GM23338 (cell line): Measurements from ENCODE around the gene ADAM30. TPM values are rescaled to one million over a fixed set of nuclear protein-coding genes. Genes with fewer than 3 reads are reported as not detected.
A peak's percentile ranks its signal among the peaks of the same experiment; 100 is the strongest.

Experiments
- ATAC-seq: fragments of 200-7000 bp; cut with Tn5 transposase; 3 replicates; pipeline ENCODE4 v1.9.1; 2020
- DNase-seq: peaks from one replicate; pipeline ENCODE4 v3.0.0-alpha.2; 2015; ENCODE audit warnings: low spot score
- H2AFZ ChIP-seq: fragments of 200-600 bp; sonication (generic); 2 replicates; pipeline ENCODE4 v1.8.0; 2016; ENCODE audit warnings: antibody characterized with exemption, mild to moderate bottlenecking, moderate library complexity
- H3F3A ChIP-seq: fragments of 200-600 bp; sonication (generic); replicated peaks from 2 replicates; pipeline ENCODE4 v1.8.0; 2017; ENCODE audit warnings: antibody characterized with exemption, mixed run types, low read depth
- H3K27ac ChIP-seq: fragments of 200-600 bp; sonication (generic); 2 replicates; pipeline ENCODE4 v1.6.1; 2016; ENCODE audit warnings: low read depth
- H3K27me3 ChIP-seq: fragments of 200-600 bp; sonication (generic); 2 replicates; pipeline ENCODE4 v1.8.0; 2016; ENCODE audit warnings: mild to moderate bottlenecking, mixed run types, moderate library complexity; ENCODE audit not compliant: insufficient read depth
- H3K36me3 ChIP-seq: fragments of 200-600 bp; sonication (generic); 2 replicates; pipeline ENCODE4 v1.8.0; 2016; ENCODE audit warnings: mild to moderate bottlenecking; ENCODE audit not compliant: insufficient read depth
- H3K4me1 ChIP-seq: fragments of 200-600 bp; sonication (generic); 2 replicates; pipeline ENCODE4 v1.8.0; 2016; ENCODE audit warnings: mild to moderate bottlenecking, moderate library complexity; ENCODE audit not compliant: insufficient read depth
- H3K4me2 ChIP-seq: fragments of 200-600 bp; sonication (generic); 2 replicates; pipeline ENCODE4 v1.7.1; 2017; ENCODE audit warnings: mixed run types
- H3K4me3 ChIP-seq: fragments of 200-600 bp; sonication (generic); 2 replicates; pipeline ENCODE4 v1.6.1; 2016; ENCODE audit warnings: mixed run types
- H3K79me2 ChIP-seq: fragments of 200-600 bp; sonication (generic); replicated peaks from 2 replicates; pipeline ENCODE4 v1.8.0; 2017; ENCODE audit warnings: mild to moderate bottlenecking; ENCODE audit not compliant: insufficient read depth
- H3K9me2 ChIP-seq: fragments of 200-600 bp; sonication (generic); 2 replicates; pipeline ENCODE4 v1.8.0; 2017; ENCODE audit not compliant: insufficient read depth
- H4K20me1 ChIP-seq: fragments of 200-600 bp; sonication (generic); replicated peaks from 2 replicates; pipeline ENCODE4 v1.8.0; 2017; ENCODE audit warnings: mild to moderate bottlenecking; ENCODE audit not compliant: insufficient read depth
- H3K27ac Mint-ChIP-seq: 2 replicates; pipeline ENCODE4 v1.8.0; 2020; ENCODE audit warnings: inconsistent platforms, mild to moderate bottlenecking, moderate library complexity, mixed read lengths
- H3K27me3 Mint-ChIP-seq: 3 replicates; pipeline ENCODE4 v1.8.0; 2022; ENCODE audit warnings: low read depth, mild to moderate bottlenecking, moderate library complexity, mixed read lengths, inconsistent platforms; ENCODE audit not compliant: insufficient read depth, poor library complexity
- H3K36me3 Mint-ChIP-seq: 3 replicates; pipeline ENCODE4 v1.8.0; 2021; ENCODE audit warnings: low read depth, mild to moderate bottlenecking, inconsistent platforms, moderate library complexity, mixed read lengths
- H3K4me1 Mint-ChIP-seq: 3 replicates; pipeline ENCODE4 v1.8.0; 2020; ENCODE audit warnings: mild to moderate bottlenecking, inconsistent platforms, mixed read lengths
- H3K4me3 Mint-ChIP-seq: 3 replicates; pipeline ENCODE4 v1.8.0; 2021; ENCODE audit warnings: moderate library complexity, mild to moderate bottlenecking, inconsistent platforms, mixed read lengths
- H3K9me3 Mint-ChIP-seq: 3 replicates; pipeline ENCODE4 v1.8.0; 2020; ENCODE audit warnings: moderate library complexity, mild to moderate bottlenecking, inconsistent platforms, mixed read lengths
- CTCF ChIP-seq, 2 experiments: fragments of 200-600 bp in 1 of 2; sonication (generic) in 1 of 2; conservative IDR thresholded peaks; 2 replicates each; pipeline versions ENCODE4 v1.5.1 to v1.6.1; 2016 to 2017; ENCODE audit warnings: antibody characterized with exemption in 2 of 2, low read depth in 2 of 2, mild to moderate bottlenecking in 2 of 2, moderate library complexity in 1 of 2
- ETS1 ChIP-seq: IDR thresholded peaks from 2 replicates; pipeline ENCODE4 v1.6.1; 2016; ENCODE audit warnings: antibody characterized with exemption
- EZH2 ChIP-seq: fragments of 200-600 bp; sonication (generic); IDR thresholded peaks from one replicate; pipeline ENCODE4 v1.8.0; 2017; ENCODE audit warnings: antibody characterized with exemption, mild to moderate bottlenecking, low read depth; ENCODE audit not compliant: unreplicated experiment
- EZH2phosphoT487 ChIP-seq: fragments of 200-600 bp; sonication (generic); IDR thresholded peaks from one replicate; pipeline ENCODE4 v1.8.1; 2018; ENCODE audit warnings: antibody characterized with exemption; ENCODE audit not compliant: unreplicated experiment
- JUNB ChIP-seq: IDR thresholded peaks from one replicate; pipeline ENCODE4 v1.6.1; 2016; ENCODE audit warnings: antibody characterized with exemption; ENCODE audit not compliant: unreplicated experiment
- NANOG ChIP-seq: IDR thresholded peaks from 2 replicates; pipeline ENCODE4 v1.6.1; 2016; ENCODE audit warnings: antibody characterized with exemption, borderline replicate concordance
- POLR2AphosphoS5 ChIP-seq: IDR thresholded peaks from 2 replicates; pipeline ENCODE4 v1.6.1; 2016; ENCODE audit warnings: antibody characterized with exemption, low read depth
- STAT1 ChIP-seq: IDR thresholded peaks from one replicate; pipeline ENCODE4 v1.6.1; 2016; ENCODE audit warnings: antibody characterized with exemption; ENCODE audit not compliant: unreplicated experiment
- ZNF114 ChIP-seq: fragments of 250-450 bp; sonication (Bioruptor Pico); IDR thresholded peaks from 2 replicates; pipeline ENCODE4 v1.5.0; 2020; ENCODE audit warnings: mild to moderate bottlenecking, moderate library complexity
- ZNF331 ChIP-seq: fragments of 250-450 bp; sonication (Bioruptor Pico); IDR thresholded peaks from 2 replicates; pipeline ENCODE4 v1.5.0; 2020; ENCODE audit warnings: low read depth, mild to moderate bottlenecking, moderate library complexity
- polyA plus RNA-seq: library from polyadenylated mRNA; unstranded; fragments of >200 nt; fragmentation: Nextera tagmentation; extraction: Ambion mirVana; gene quantifications from 2 replicates; pipeline ENCODE4 v1.2.1, GENCODE V29; 2016
- total RNA-seq: library from RNA; depleted of rRNA; stranded (reverse); fragments of >200 nt; shearing (Covaris generic); gene quantifications from 2 replicates; pipeline ENCODE4 v1.2.3, GENCODE V29; 2014
- TF ChIP-seq, protein P1 (sequence below): IDR thresholded peaks from one replicate; pipeline ENCODE4 v1.6.1; 2018; ENCODE audit warnings: antibody characterized with exemption; ENCODE audit not compliant: unreplicated experiment

ADAM30 gene
- total and polyA plus RNA-seq, 2 experiments from 2014 or later = not detected

GRCh38 chr1:119911775-119912174 is 15.5 kb upstream of the ADAM30 start (continued):
- TF ChIP-seq, protein P1, sequence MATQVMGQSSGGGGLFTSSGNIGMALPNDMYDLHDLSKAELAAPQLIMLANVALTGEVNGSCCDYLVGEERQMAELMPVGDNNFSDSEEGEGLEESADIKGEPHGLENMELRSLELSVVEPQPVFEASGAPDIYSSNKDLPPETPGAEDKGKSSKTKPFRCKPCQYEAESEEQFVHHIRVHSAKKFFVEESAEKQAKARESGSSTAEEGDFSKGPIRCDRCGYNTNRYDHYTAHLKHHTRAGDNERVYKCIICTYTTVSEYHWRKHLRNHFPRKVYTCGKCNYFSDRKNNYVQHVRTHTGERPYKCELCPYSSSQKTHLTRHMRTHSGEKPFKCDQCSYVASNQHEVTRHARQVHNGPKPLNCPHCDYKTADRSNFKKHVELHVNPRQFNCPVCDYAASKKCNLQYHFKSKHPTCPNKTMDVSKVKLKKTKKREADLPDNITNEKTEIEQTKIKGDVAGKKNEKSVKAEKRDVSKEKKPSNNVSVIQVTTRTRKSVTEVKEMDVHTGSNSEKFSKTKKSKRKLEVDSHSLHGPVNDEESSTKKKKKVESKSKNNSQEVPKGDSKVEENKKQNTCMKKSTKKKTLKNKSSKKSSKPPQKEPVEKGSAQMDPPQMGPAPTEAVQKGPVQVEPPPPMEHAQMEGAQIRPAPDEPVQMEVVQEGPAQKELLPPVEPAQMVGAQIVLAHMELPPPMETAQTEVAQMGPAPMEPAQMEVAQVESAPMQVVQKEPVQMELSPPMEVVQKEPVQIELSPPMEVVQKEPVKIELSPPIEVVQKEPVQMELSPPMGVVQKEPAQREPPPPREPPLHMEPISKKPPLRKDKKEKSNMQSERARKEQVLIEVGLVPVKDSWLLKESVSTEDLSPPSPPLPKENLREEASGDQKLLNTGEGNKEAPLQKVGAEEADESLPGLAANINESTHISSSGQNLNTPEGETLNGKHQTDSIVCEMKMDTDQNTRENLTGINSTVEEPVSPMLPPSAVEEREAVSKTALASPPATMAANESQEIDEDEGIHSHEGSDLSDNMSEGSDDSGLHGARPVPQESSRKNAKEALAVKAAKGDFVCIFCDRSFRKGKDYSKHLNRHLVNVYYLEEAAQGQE = no peak
- no peak for TF ChIP-seq ZNF114 (CRISPR knock-in tag)
- no peak for TF ChIP-seq NANOG
- TF ChIP-seq JUNB = no peak
- TF ChIP-seq EZH2 = no peak
- no peak for TF ChIP-seq ETS1
- TF ChIP-seq EZH2phosphoT487 = no peak
- no peak for TF ChIP-seq POLR2AphosphoS5

DNA sequence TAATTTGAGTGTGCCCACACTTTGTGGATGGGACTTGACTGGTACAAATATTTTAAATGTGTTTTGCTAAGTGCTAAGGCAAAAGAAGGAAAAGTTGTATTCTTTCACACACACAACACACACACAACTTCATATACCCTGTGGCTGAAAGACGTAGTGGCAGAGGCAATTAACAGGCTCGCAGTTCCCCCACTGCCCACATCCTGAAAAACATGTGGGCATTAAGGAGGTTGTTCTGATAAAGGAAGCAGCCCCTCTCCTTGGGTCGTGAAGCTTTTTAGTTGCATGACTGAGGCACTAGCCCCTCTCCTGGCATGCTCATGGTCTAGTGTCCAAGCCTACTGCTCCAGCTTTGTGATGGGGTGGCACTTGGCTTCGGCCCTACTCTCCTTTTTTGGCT is 14.3 kb upstream of the ADAM30 start:
- Histone ChIP-seq H2AFZ (no peak overlapping the region), H3K27ac (no peak overlapping the region), H4K20me1 (peaks cover 5% of the 10 kb centered on the region; the same call in 1 of the 2 replicates), H3F3A (no peaks in the 10 kb centered on the region), H3K4me3 (no peak overlapping the region), H3K27me3 (no peaks in the 10 kb centered on the region), H3K79me2 (no peaks in the 10 kb centered on the region), H3K4me2 (no peak overlapping the region), H3K36me3 (no peaks in the 10 kb centered on the region), H3K4me1 (peaks cover 4% of the 10 kb centered on the region; the same call in 1 of the 2 replicates), H3K9me2 (no peaks in the 10 kb centered on the region; the same call in 1 of the 2 replicates)
- H3K4me1 Mint-ChIP-seq = peaks cover 8% of the 10 kb centered on the region
- DNase-seq (peak; percentile 14), ATAC-seq (peak; percentile 55)
- no peaks in the 10 kb centered on the region for H3K9me3 Mint-ChIP-seq
- no peak for TF ChIP-seq NANOG
- no peak for TF ChIP-seq ZNF114 (CRISPR knock-in tag)
- no peak for TF ChIP-seq POLR2AphosphoS5
- no peak for TF ChIP-seq STAT1
- no peak for TF ChIP-seq ZNF331 (CRISPR knock-in tag)
- no peak for TF ChIP-seq EZH2phosphoT487
- TF ChIP-seq CTCF (conservative IDR thresholded peaks at IDR 0.05; ENCODE audit: low read depth in 2 of 2) = no peak
- H3K27ac Mint-ChIP-seq = no peak overlapping the region
- peaks cover 3% of the 10 kb centered on the region for H3K27me3 Mint-ChIP-seq
- H3K4me3 Mint-ChIP-seq = no peak overlapping the region
- peaks cover 11% of the 10 kb centered on the region for H3K36me3 Mint-ChIP-seq
